H1 (cell line): ENCODE results near the gene HP1BP3. TPM values are rescaled to one million over a fixed set of nuclear protein-coding genes. Genes with fewer than 3 reads are reported as not detected.

Experiments
- CTCF ChIA-PET: fragments of 300-600 bp; sonication (Branson Sonifier 250); formaldehyde crosslinking; loops from one replicate; lab custom pipeline; 2021; ENCODE audit not compliant: partially characterized antibody; lab: Charles Lee
- POLR2A ChIA-PET: fragments of 300-600 bp; sonication (Branson Sonifier 250); formaldehyde crosslinking; loops from one replicate; lab custom pipeline; 2021; ENCODE audit warnings: inconsistent platforms; ENCODE audit not compliant: partially characterized antibody; lab: Charles Lee
- DNase-seq, 2 experiments: peaks; one replicate each; pipeline versions ENCODE4 v3.0.0 to v3.0.0-alpha.2; 2010 to 2022; ENCODE audit warnings: low spot score in 2 of 2, low read depth in 1 of 2, mixed read lengths in 1 of 2
- FAIRE-seq: peaks from 2 replicates; lab custom pipeline; 2011; peaks lifted over from hg19 to GRCh38; lab: Jason Lieb, UNC
- H2AFZ ChIP-seq: 2 replicates; pipeline ENCODE4 v1.8.1; 2012; ENCODE audit warnings: low read length, inconsistent platforms
- H2AK5ac ChIP-seq: 2 replicates; pipeline ENCODE4 v1.6.1; 2013; ENCODE audit warnings: low read depth, low read length
- H2BK120ac ChIP-seq: replicated peaks from 2 replicates; pipeline ENCODE3; 2013; ENCODE audit warnings: low read depth, low read length, inconsistent platforms
- H2BK12ac ChIP-seq: 2 replicates; pipeline ENCODE4 v1.6.1; 2013; ENCODE audit warnings: low read depth, low read length
- H2BK15ac ChIP-seq: 2 replicates; pipeline ENCODE4 v1.6.1; 2013; ENCODE audit warnings: low read length
- H2BK20ac ChIP-seq: 2 replicates; pipeline ENCODE4 v1.6.1; 2013; ENCODE audit warnings: low read length
- H2BK5ac ChIP-seq: 2 replicates; pipeline ENCODE4 v1.6.1; 2013; ENCODE audit warnings: low read depth, low read length
- H3K14ac ChIP-seq: 2 replicates; pipeline ENCODE4 v1.6.1; 2013; ENCODE audit warnings: inconsistent platforms; ENCODE audit not compliant: insufficient read length
- H3K18ac ChIP-seq: 2 replicates; pipeline ENCODE4 v1.6.1; 2013; ENCODE audit warnings: low read length; ENCODE audit errors: extremely low read depth
- H3K23ac ChIP-seq: 2 replicates; pipeline ENCODE4 v1.6.1; 2013; ENCODE audit warnings: inconsistent platforms; ENCODE audit not compliant: insufficient read length
- H3K23me2 ChIP-seq: 2 replicates; pipeline ENCODE4 v1.6.1; 2013; ENCODE audit warnings: low read depth, low read length
- H3K27ac ChIP-seq: 2 replicates; pipeline ENCODE4 v1.6.1; 2011; ENCODE audit warnings: low read depth, low read length, inconsistent platforms
- H3K27me3 ChIP-seq, 4 experiments: replicated peaks in 1 of 4; 1 replicate in 1 of 4; 2 replicates in 3 of 4; pipeline versions ENCODE4 v1.6.1 to v1.8.1; 2011 to 2013; ENCODE audit warnings: low read length in 3 of 4, mild to moderate bottlenecking in 3 of 4, inconsistent platforms in 2 of 4, mixed read lengths in 2 of 4, moderate library complexity in 1 of 4; ENCODE audit not compliant: control insufficient read depth in 3 of 4, insufficient read depth in 3 of 4; ENCODE audit errors: extremely low read depth in 1 of 4
- H3K36me3 ChIP-seq, 4 experiments: 2 replicates each; pipeline versions ENCODE4 v1.6.1 to v1.8.1; 2011 to 2013; ENCODE audit warnings: mild to moderate bottlenecking in 4 of 4, low read length in 3 of 4, moderate library complexity in 2 of 4, control low read depth in 1 of 4, inconsistent platforms in 1 of 4; ENCODE audit not compliant: insufficient read depth in 4 of 4, control insufficient read depth in 2 of 4
- H3K4ac ChIP-seq: replicated peaks from 2 replicates; pipeline ENCODE3; 2013; ENCODE audit warnings: low read length, low read depth, mixed read lengths, inconsistent platforms; ENCODE audit not compliant: insufficient read length
- H3K4me1 ChIP-seq, 4 experiments: replicated peaks in 1 of 4; 1 replicate in 1 of 4; 2 replicates in 3 of 4; pipeline versions ENCODE4 v1.6.1 to v1.8.1; 2011 to 2013; ENCODE audit warnings: low read length in 3 of 4, inconsistent platforms in 2 of 4, mixed read lengths in 1 of 4; ENCODE audit not compliant: insufficient read depth in 4 of 4, control insufficient read depth in 3 of 4
- H3K4me2 ChIP-seq, 2 experiments: 2 replicates each; pipeline versions ENCODE4 v1.6.1 to v1.8.1; 2011 to 2013; ENCODE audit warnings: low read depth in 2 of 2, low read length in 2 of 2, control low read depth in 1 of 2, inconsistent platforms in 1 of 2, mild to moderate bottlenecking in 1 of 2; ENCODE audit not compliant: insufficient read depth in 1 of 2
- H3K4me3 ChIP-seq, 4 experiments: fragments of 200-600, 300-600 bp in 1 of 4; sonication (generic), shearing (Covaris generic), sonication (Bioruptor Twin) in 1 of 4; 2 replicates each; pipeline versions ENCODE4 v1.5.1 to v1.8.1; 2011 to 2016; ENCODE audit warnings: low read length in 4 of 4, low read depth in 3 of 4, control low read depth in 2 of 4, inconsistent platforms in 2 of 4, mild to moderate bottlenecking in 2 of 4, mixed read lengths in 1 of 4, moderate library complexity in 1 of 4; ENCODE audit not compliant: insufficient read depth in 2 of 4; ENCODE audit errors: extremely low read depth in 1 of 4
- H3K56ac ChIP-seq: replicated peaks from 2 replicates; pipeline ENCODE3; 2013; ENCODE audit warnings: low read depth, mild to moderate bottlenecking, mixed read lengths, low read length, inconsistent platforms; ENCODE audit not compliant: insufficient read length
- H3K79me1 ChIP-seq: 2 replicates; pipeline ENCODE4 v1.6.1; 2013; ENCODE audit warnings: low read depth, low read length, control low read depth
- H3K79me2 ChIP-seq, 2 experiments: 2 replicates each; pipeline versions ENCODE4 v1.6.1 to v1.8.1; 2012 to 2013; ENCODE audit warnings: low read length in 2 of 2, mild to moderate bottlenecking in 2 of 2, inconsistent platforms in 1 of 2; ENCODE audit not compliant: insufficient read depth in 2 of 2, control insufficient read depth in 1 of 2
- H3K9ac ChIP-seq, 4 experiments: replicated peaks in 1 of 4; 1 replicate in 1 of 4; 2 replicates in 3 of 4; pipeline versions ENCODE4 v1.6.1 to v1.8.1; 2011 to 2013; ENCODE audit warnings: low read depth in 3 of 4, low read length in 3 of 4, control low read depth in 2 of 4, mild to moderate bottlenecking in 2 of 4, moderate library complexity in 2 of 4, inconsistent platforms in 1 of 4; ENCODE audit errors: extremely low read depth in 1 of 4
- H3K9me3 ChIP-seq, 2 experiments: 2 replicates each; pipeline versions ENCODE4 v1.6.1 to v1.8.1; 2012 to 2013; ENCODE audit warnings: mild to moderate bottlenecking in 2 of 2, moderate library complexity in 2 of 2, control low read depth in 1 of 2, inconsistent platforms in 1 of 2, low read depth in 1 of 2, low read length in 1 of 2, mixed read lengths in 1 of 2; ENCODE audit not compliant: insufficient read depth in 2 of 2
- H4K20me1 ChIP-seq, 2 experiments: replicated peaks in 1 of 2; 2 replicates each; pipeline versions ENCODE3 to v1.8.1; 2011 to 2013; ENCODE audit warnings: inconsistent platforms in 2 of 2, low read length in 2 of 2, mild to moderate bottlenecking in 1 of 2; ENCODE audit not compliant: insufficient read depth in 2 of 2, control insufficient read depth in 1 of 2
- H4K5ac ChIP-seq: 2 replicates; pipeline ENCODE4 v1.6.1; 2013; ENCODE audit warnings: low read length, low read depth, mixed read lengths, inconsistent platforms; ENCODE audit not compliant: insufficient read length
- H4K8ac ChIP-seq: 2 replicates; pipeline ENCODE4 v1.8.0; 2013; ENCODE audit warnings: mild to moderate bottlenecking, moderate library complexity, low read length, inconsistent platforms; ENCODE audit not compliant: insufficient read depth; ENCODE audit errors: extremely low read depth
- H4K91ac ChIP-seq: replicated peaks from 2 replicates; pipeline ENCODE3; 2013; ENCODE audit warnings: low read length, mixed read lengths, inconsistent platforms; ENCODE audit not compliant: insufficient read length
- ASH2L ChIP-seq: fragments of 200-600, 300-600 bp; sonication (generic); IDR thresholded peaks from one replicate; pipeline ENCODE4 v1.7.1; 2017; ENCODE audit warnings: low read length
- ATF3 ChIP-seq: IDR thresholded peaks from 2 replicates; pipeline ENCODE4 v1.6.1; 2011; ENCODE audit warnings: low read depth, mild to moderate bottlenecking, low read length; ENCODE audit not compliant: insufficient read depth
- BACH1 ChIP-seq: IDR thresholded peaks from 2 replicates; pipeline ENCODE4 v1.6.1; 2012; ENCODE audit warnings: low read length, improper control_type of control experiment
- FOSL1 ChIP-seq: IDR thresholded peaks from 2 replicates; pipeline ENCODE4 v1.6.1; 2011; ENCODE audit warnings: mild to moderate bottlenecking, low read depth, low read length, moderate library complexity; ENCODE audit not compliant: insufficient read depth
- NRF1 ChIP-seq: IDR thresholded peaks from 2 replicates; pipeline ENCODE4 v1.6.1; 2011; ENCODE audit warnings: mild to moderate bottlenecking, low read depth, low read length, improper control_type of control experiment
- RFX5 ChIP-seq: IDR thresholded peaks from 2 replicates; pipeline ENCODE4 v1.6.1; 2011; ENCODE audit warnings: low read depth, low read length, improper control_type of control experiment, borderline replicate concordance
- SIRT6 ChIP-seq: IDR thresholded peaks from one replicate; pipeline ENCODE4 v1.7.1; 2012; ENCODE audit warnings: low read length, inconsistent platforms
- SP4 ChIP-seq: IDR thresholded peaks from 2 replicates; pipeline ENCODE4 v1.6.1; 2012; ENCODE audit warnings: low read length, inconsistent platforms
- SUZ12 ChIP-seq: fragments of 200-600 bp; sonication (generic); IDR thresholded peaks from 2 replicates; pipeline ENCODE4 v1.6.1; 2012; ENCODE audit warnings: mild to moderate bottlenecking, inconsistent platforms, low read length, moderate library complexity, mixed read lengths
- TEAD4 ChIP-seq: IDR thresholded peaks from 2 replicates; pipeline ENCODE4 v1.6.1; 2012; ENCODE audit warnings: low read depth, low read length, inconsistent platforms, mixed read lengths
- WGBS, 2 experiments: shearing (Covaris generic) in 1 of 2; methylation state at CpG; one replicate each; pipeline versions ENCODE4 v1.1.6 to v1.1.7; 2013 to 2015; ENCODE audit warnings: low lambda C conversion rate in 2 of 2, mixed read lengths in 2 of 2, inconsistent platforms in 1 of 2, low coverage in 1 of 2, missing lambda C conversion rate in 1 of 2; ENCODE audit not compliant: insufficient replicate concordance in 2 of 2, insufficient coverage in 1 of 2, insufficient read length in 1 of 2; ENCODE audit errors: extremely low coverage in 1 of 2, missing lambda C conversion rate in 1 of 2; 5-methylcytosine and 5-hydroxymethylcytosine counted together
- polyA plus RNA-seq, 7 experiments: library from polyadenylated mRNA; depleted of rRNA in 3 of 7; stranded (reverse) in 5 of 7; unstranded in 2 of 7; fragments of >200 nt in 5 of 7; fragments of 200-250 nt in 2 of 7; gene quantifications; 1 replicate in 5 of 7; 2 replicates in 1 of 7; 4 replicates in 1 of 7; pipeline versions ENCODE4 v1.2.1 to v1.2.3, GENCODE V29; 2011 to 2013; ENCODE audit warnings: missing spikeins in 2 of 7, mixed read lengths in 2 of 7
- total RNA-seq: library from RNA; stranded (reverse); fragmentation: NEBNext Ultra II Directional; extraction: Animal tissue kit (Norgen Biotek cat#: 25700); gene quantifications from 2 replicates; pipeline ENCODE4 v1.2.1, GENCODE V29; 2021
- TF ChIP-seq, protein P1 (sequence below), 3 experiments: IDR thresholded peaks; 1 replicate in 2 of 3; 2 replicates in 1 of 3; pipeline versions ENCODE4 v1.5.1 to v1.6.1; 2011; ENCODE audit warnings: low read length in 3 of 3, mild to moderate bottlenecking in 3 of 3, inconsistent platforms in 2 of 3, low read depth in 1 of 3, moderate library complexity in 1 of 3; ENCODE audit not compliant: insufficient read depth in 1 of 3; ENCODE audit errors: control extremely low read depth in 1 of 3

Gene HP1BP3
- total and polyA plus RNA-seq, 2 of the 8 experiments (the other 6 are each of a cell fraction or from before 2014, with no cell fraction given): 47.4 to 125 TPM

GRCh38 chr1:20700636-20701215, 86.4 kb downstream of the HP1BP3 start:
- no peak overlapping the region for H3K4me2 ChIP-seq
- POLR2A ChIA-PET: interaction anchor here (1.0 kb wide), 1 partner anchor 10 kb away, joined by 3 read pairs; no protein-coding TSS in a partner anchor
- no peak for TF ChIP-seq TEAD4
- TF ChIP-seq, protein P1, sequence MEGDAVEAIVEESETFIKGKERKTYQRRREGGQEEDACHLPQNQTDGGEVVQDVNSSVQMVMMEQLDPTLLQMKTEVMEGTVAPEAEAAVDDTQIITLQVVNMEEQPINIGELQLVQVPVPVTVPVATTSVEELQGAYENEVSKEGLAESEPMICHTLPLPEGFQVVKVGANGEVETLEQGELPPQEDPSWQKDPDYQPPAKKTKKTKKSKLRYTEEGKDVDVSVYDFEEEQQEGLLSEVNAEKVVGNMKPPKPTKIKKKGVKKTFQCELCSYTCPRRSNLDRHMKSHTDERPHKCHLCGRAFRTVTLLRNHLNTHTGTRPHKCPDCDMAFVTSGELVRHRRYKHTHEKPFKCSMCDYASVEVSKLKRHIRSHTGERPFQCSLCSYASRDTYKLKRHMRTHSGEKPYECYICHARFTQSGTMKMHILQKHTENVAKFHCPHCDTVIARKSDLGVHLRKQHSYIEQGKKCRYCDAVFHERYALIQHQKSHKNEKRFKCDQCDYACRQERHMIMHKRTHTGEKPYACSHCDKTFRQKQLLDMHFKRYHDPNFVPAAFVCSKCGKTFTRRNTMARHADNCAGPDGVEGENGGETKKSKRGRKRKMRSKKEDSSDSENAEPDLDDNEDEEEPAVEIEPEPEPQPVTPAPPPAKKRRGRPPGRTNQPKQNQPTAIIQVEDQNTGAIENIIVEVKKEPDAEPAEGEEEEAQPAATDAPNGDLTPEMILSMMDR (IDR thresholded peaks at IDR 0.05; ENCODE audit: control extremely low read depth in 1 of 3, insufficient read depth in 1 of 3, low read depth in 1 of 3, low read length in 3 of 3): no peak
- TF ChIP-seq RFX5: no peak
- TF ChIP-seq ASH2L: no peak
- no peak for TF ChIP-seq SIRT6
- no peak for TF ChIP-seq FOSL1
- TF ChIP-seq NRF1: no peak
- no peak for TF ChIP-seq SUZ12
- no peak for TF ChIP-seq SP4
- no peak for TF ChIP-seq ATF3
- TF ChIP-seq BACH1: no peak

More at GRCh38 chr1:20700636-20701215, 86.4 kb downstream of the HP1BP3 start:
- Histone ChIP-seq H2AFZ (no peak overlapping the region), H3K9me3 (no peaks in the 10 kb centered on the region), H4K8ac (no peak overlapping the region), H3K27me3 (no peaks in the 10 kb centered on the region), H3K14ac (no peak overlapping the region), H3K79me2 (no peaks in the 10 kb centered on the region), H2BK20ac (no peak overlapping the region), H2AK5ac (no peak overlapping the region), H3K4me3 (no peak overlapping the region), H2BK120ac (no peak overlapping the region), H3K23ac (no peak overlapping the region), H4K91ac (no peak overlapping the region), H3K9ac (no peak overlapping the region), H4K20me1 (peaks cover under 1 to 14% of the 10 kb centered on the region in 2 experiments), H3K4ac (no peak overlapping the region), H3K27ac (no peak overlapping the region), H3K36me3 (no peaks in the 10 kb centered on the region; a peak in 2 of 8 replicates), H3K23me2 (peaks cover 12% of the 10 kb centered on the region; the same call in 1 of the 2 replicates), H3K79me1 (no peaks in the 10 kb centered on the region), H3K56ac (no peak overlapping the region), H4K5ac (no peak overlapping the region), H2BK12ac (no peak overlapping the region), H3K4me1 (peaks cover 0 to 6% (median 4%) of the 10 kb centered on the region in 4 experiments; a peak in 3 of 7 replicates), H2BK5ac (no peak overlapping the region), H3K18ac (no peak overlapping the region), H2BK15ac (no peak overlapping the region)
- FAIRE-seq (no peak), DNase-seq (no peak)
- CTCF ChIA-PET: interaction anchor here (1.7 kb wide), 1 partner anchor 13 kb away, joined by 4 read pairs; no protein-coding TSS in a partner anchor
- 81% methylated on average over 17 of the region's 17 CpGs; no CpG with 5 or more reads in 1 of the 2 experiments for WGBS, 2 experiments
